HepG2 (cell line): ENCODE results near the gene CHL1. TPM values are rescaled to one million over a fixed set of nuclear protein-coding genes. Genes with fewer than 3 reads are reported as not detected.

Experiments
- ATAC-seq: fragments of 200-7000 bp; cut with Tn5 transposase; 3 replicates; pipeline ENCODE4 v1.9.1; 2020; ENCODE audit warnings: mild to moderate bottlenecking, moderate library complexity
- BruUV-seq: library from RNA; stranded (reverse); fragments of 400-500 nt; replicated peaks from 2 replicates; lab custom pipeline; 2021; lab: Mats Ljungman, UMichigan
- CTCF ChIA-PET: fragments of 300-600 bp; formaldehyde crosslinking; extraction: SDS; loops from one replicate; lab custom pipeline; 2021; ENCODE audit warnings: low total read pairs, inconsistent platforms, low intra/inter-chr PET ratio; lab: Yijun Ruan, JAX
- POLR2A ChIA-PET: fragments of 350-600 bp; sonication (Branson Sonifier 250); formaldehyde crosslinking; loops from one replicate; lab custom pipeline; 2020; ENCODE audit warnings: antibody characterized with exemption, inconsistent platforms; lab: Yijun Ruan, JAX
- DNase-seq: peaks from one replicate; pipeline ENCODE4 v3.0.0-alpha.2; 2015; ENCODE audit warnings: low spot score
- FAIRE-seq: peaks from 3 replicates; lab custom pipeline; 2011; peaks lifted over from hg19 to GRCh38; lab: Jason Lieb, UNC
- H2AFZ ChIP-seq: one replicate; pipeline ENCODE4 v1.6.1; 2011; ENCODE audit warnings: low read length, inconsistent platforms
- H3K27ac ChIP-seq: fragments of 300-600 bp; 3 replicates; pipeline ENCODE4 v1.8.0; 2011; ENCODE audit warnings: mixed run types, mild to moderate bottlenecking, mixed read lengths, low read length, inconsistent platforms; ENCODE audit not compliant: insufficient read depth; ENCODE audit errors: extremely low read length
- H3K27me3 ChIP-seq, 2 experiments: fragments of 200-600 bp in 1 of 2; 2 replicates in 1 of 2; 3 replicates in 1 of 2; pipeline versions ENCODE4 v1.6.0 to v1.8.0; 2011; ENCODE audit warnings: low read length in 2 of 2, mild to moderate bottlenecking in 2 of 2, moderate library complexity in 2 of 2, inconsistent platforms in 1 of 2; ENCODE audit not compliant: insufficient read depth in 2 of 2, control insufficient read depth in 1 of 2
- H3K36me3 ChIP-seq, 2 experiments: fragments of 200-600 bp in 1 of 2; replicated peaks in 1 of 2; 2 replicates in 1 of 2; 3 replicates in 1 of 2; pipeline versions ENCODE4 v1.5.1 to v1.8.0; 2011; ENCODE audit warnings: low read length in 2 of 2, inconsistent platforms in 1 of 2; ENCODE audit not compliant: insufficient read depth in 2 of 2, control insufficient read depth in 1 of 2
- H3K4me1 ChIP-seq: 2 replicates; pipeline ENCODE4 v1.5.1; 2012; ENCODE audit warnings: low read length, inconsistent platforms; ENCODE audit not compliant: insufficient read depth
- H3K4me2 ChIP-seq: 2 replicates; pipeline ENCODE4 v1.6.0; 2011; ENCODE audit warnings: low read depth, low read length, inconsistent platforms
- H3K4me3 ChIP-seq, 3 experiments: fragments of 200-600 bp in 1 of 3; sonication (generic), shearing (Covaris generic) in 1 of 3; replicated peaks in 1 of 3; 2 replicates each; pipeline ENCODE4 v1.5.1; 2011 to 2016; ENCODE audit warnings: low read length in 3 of 3, inconsistent platforms in 2 of 3, low read depth in 2 of 3, mild to moderate bottlenecking in 2 of 3, control low read depth in 1 of 3, mixed read lengths in 1 of 3; ENCODE audit not compliant: insufficient read depth in 1 of 3
- H3K79me2 ChIP-seq: one replicate; pipeline ENCODE4 v1.6.1; 2011; ENCODE audit warnings: low read length, inconsistent platforms; ENCODE audit not compliant: insufficient read depth
- H3K9ac ChIP-seq: 2 replicates; pipeline ENCODE4 v1.6.0; 2011; ENCODE audit warnings: mild to moderate bottlenecking, low read depth, low read length, inconsistent platforms; ENCODE audit not compliant: insufficient read depth
- H3K9me3 ChIP-seq: 2 replicates; pipeline ENCODE4 v1.5.1; 2012; ENCODE audit warnings: mild to moderate bottlenecking, low read length
- H4K20me1 ChIP-seq: 2 replicates; pipeline ENCODE4 v1.6.0; 2011; ENCODE audit warnings: inconsistent platforms, mild to moderate bottlenecking, low read length, moderate library complexity; ENCODE audit not compliant: insufficient read depth
- CENPX ChIP-seq: sonication (generic); formaldehyde crosslinking; IDR thresholded peaks from 2 replicates; pipeline ENCODE4 v1.9.0; 2021; ENCODE audit warnings: mild to moderate bottlenecking, missing genetic modification reagents, moderate library complexity
- KLF15 ChIP-seq: sonication (generic); formaldehyde crosslinking; IDR thresholded peaks from 2 replicates; pipeline ENCODE4 v1.8.1; 2023; ENCODE audit warnings: borderline replicate concordance, mild to moderate bottlenecking, inconsistent platforms, missing genetic modification reagents, mixed read lengths
- MAF1 ChIP-seq: sonication (generic); formaldehyde crosslinking; IDR thresholded peaks from 2 replicates; pipeline ENCODE4 v1.5.0; 2020; ENCODE audit warnings: missing genetic modification reagents, borderline replicate concordance
- MEF2D ChIP-seq: sonication (generic); formaldehyde crosslinking; IDR thresholded peaks from 2 replicates; pipeline ENCODE4 v1.5.1; 2020; ENCODE audit warnings: mild to moderate bottlenecking, missing genetic modification reagents
- NCOA5 ChIP-seq: sonication (generic); formaldehyde crosslinking; IDR thresholded peaks from 2 replicates; pipeline ENCODE4 v1.4.0; 2020; ENCODE audit warnings: missing genetic modification reagents
- PCBP2 ChIP-seq: fragments of 200-400 bp; formaldehyde crosslinking; optimal IDR thresholded peaks from 2 replicates; pipeline ENCODE3; 2018; ENCODE audit warnings: low read length, low read depth; ENCODE audit not compliant: poor library complexity, severe bottlenecking
- RCOR2 ChIP-seq: IDR thresholded peaks from 2 replicates; pipeline ENCODE4 v1.6.1; 2016; ENCODE audit warnings: missing biosample characterization, missing genetic modification reagents
- SNAI1 ChIP-seq: sonication (generic); formaldehyde crosslinking; IDR thresholded peaks from 2 replicates; pipeline ENCODE4 v1.5.0; 2020; ENCODE audit warnings: mild to moderate bottlenecking, missing genetic modification reagents, borderline replicate concordance
- TEAD3 ChIP-seq: optimal IDR thresholded peaks from 2 replicates; pipeline ENCODE3; 2016; ENCODE audit warnings: borderline replicate concordance
- ZNF547 ChIP-seq: sonication (generic); formaldehyde crosslinking; IDR thresholded peaks from 2 replicates; pipeline ENCODE4 v1.5.1; 2020; ENCODE audit warnings: mild to moderate bottlenecking, missing genetic modification reagents
- ZNF552 ChIP-seq: sonication (generic); formaldehyde crosslinking; IDR thresholded peaks from 2 replicates; pipeline ENCODE4 v1.9.0; 2022; ENCODE audit warnings: missing genetic modification reagents, mild to moderate bottlenecking, borderline replicate concordance
- ZNF619 ChIP-seq: sonication (generic); formaldehyde crosslinking; IDR thresholded peaks from 2 replicates; pipeline ENCODE4 v1.4.0; 2020; ENCODE audit warnings: mild to moderate bottlenecking, missing genetic modification reagents
- ZNF746 ChIP-seq: sonication (generic); formaldehyde crosslinking; IDR thresholded peaks from 2 replicates; pipeline ENCODE4 v1.8.0; 2022; ENCODE audit warnings: mild to moderate bottlenecking, missing genetic modification reagents
- WGBS: methylation state at CpG from one replicate; pipeline ENCODE4 v1.1.6; 2017; ENCODE audit warnings: low lambda C conversion rate; 5-methylcytosine and 5-hydroxymethylcytosine counted together
- in situ Hi-C: cut with HindIII; loops from 2 replicates; pipeline ENCODE4 v1.10.0; 2017; ENCODE audit warnings: low pct_unique_long_range_greater_than_20kb; ENCODE audit not compliant: extremely low pct_ligation_motif_present
- intact Hi-C: fragments of 100-400 bp; cut with micrococcal nuclease; formaldehyde crosslinking; loops from one replicate; pipeline ENCODE4 v1.10.0; 2022; ENCODE audit not compliant: unreplicated experiment
- polyA plus RNA-seq, 8 experiments: library from polyadenylated mRNA; depleted of rRNA in 3 of 8; stranded (reverse) in 7 of 8; unstranded in 1 of 8; fragments of >200 nt; fragmentation: Illumina TruSeq in 4 of 8; extraction: Trizol in 4 of 8; gene quantifications; 2 replicates each; pipeline versions ENCODE4 v1.2.1 to v1.2.3, GENCODE V29; 2011 to 2016; ENCODE audit warnings: low read depth in 4 of 8, missing spikeins in 1 of 8, mixed read lengths in 1 of 8; ENCODE audit not compliant: insufficient read depth in 1 of 8
- total RNA-seq, 5 experiments: library from RNA; depleted of rRNA; stranded (reverse); fragments of >200 nt; fragmentation: Illumina TruSeq; extraction: Trizol; gene quantifications; 2 replicates each; pipeline ENCODE4 v1.2.3, GENCODE V29; 2016; ENCODE audit warnings: low read depth in 1 of 5
- TF ChIP-seq, protein P1 (sequence below): sonication (generic); formaldehyde crosslinking; IDR thresholded peaks from 2 replicates; pipeline ENCODE4 v1.5.0; 2020; ENCODE audit warnings: mild to moderate bottlenecking, missing genetic modification reagents
- TF ChIP-seq, protein P2 (sequence below): sonication (generic); formaldehyde crosslinking; IDR thresholded peaks from 2 replicates; pipeline ENCODE4 v1.9.0; 2021; ENCODE audit warnings: mild to moderate bottlenecking, missing genetic modification reagents
- TF ChIP-seq, protein P3 (sequence below): sonication (generic); formaldehyde crosslinking; IDR thresholded peaks from 2 replicates; pipeline ENCODE4 v1.5.0; 2020; ENCODE audit warnings: missing genetic modification reagents

The CHL1 gene
- total and polyA plus RNA-seq, 2 of the 13 experiments (the other 11 are each of a cell fraction or from before 2014, with no cell fraction given) = not detected

DNA sequence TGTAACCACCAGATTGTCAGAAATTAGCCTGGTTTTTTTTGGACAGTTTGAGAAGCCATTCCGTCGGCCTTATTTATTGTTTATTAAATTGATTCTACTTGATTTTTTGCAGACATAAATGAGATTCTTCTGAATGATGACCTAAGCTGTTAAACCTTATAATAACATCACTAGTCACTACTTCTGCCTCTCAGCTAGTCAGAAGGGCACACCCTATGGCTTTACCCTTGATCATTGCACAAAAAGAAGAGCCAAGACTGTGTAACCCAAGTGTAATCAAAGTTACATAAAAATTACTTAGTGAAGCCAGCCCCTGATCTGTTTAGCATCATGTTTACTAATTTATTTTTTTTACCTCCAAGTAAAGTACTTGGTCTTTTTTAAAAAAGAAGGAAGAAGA is 64.3 kb downstream of the CHL1 start (continued):
- no peak for TF ChIP-seq NCOA5 (CRISPR knock-in tag)

DNA sequence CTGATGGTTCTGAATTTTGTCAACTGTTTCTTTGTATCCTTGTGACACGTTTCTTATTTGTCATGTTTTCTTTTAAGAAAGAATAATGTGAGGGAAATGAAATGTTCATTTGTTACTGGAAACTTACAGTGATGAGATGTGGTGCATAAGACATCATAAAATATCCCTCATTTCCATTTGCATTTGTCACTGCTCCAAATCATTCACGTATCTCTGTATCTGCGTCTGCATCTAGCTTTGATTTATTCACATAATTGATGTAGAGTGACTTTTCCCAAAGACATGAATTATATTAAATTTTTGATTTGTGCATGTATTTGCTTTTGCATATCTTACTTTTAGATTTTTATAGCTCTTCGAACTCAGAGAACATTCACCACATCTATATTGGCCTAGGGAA is 66.8 kb downstream of the CHL1 start:
- DNase-seq = no peak
- in situ Hi-C loops (no loop called here), intact Hi-C loops (no loop called here)
- H3K4me1 ChIP-seq = peaks cover 25% of the 10 kb centered on the region
- no peaks in the 10 kb centered on the region for H3K9me3 ChIP-seq
- no peak overlapping the region for H3K9ac ChIP-seq
- no TSS peak for BruUV-seq
- FAIRE-seq = no peak
- H3K27me3 ChIP-seq = no peaks in the 10 kb centered on the region; a peak in 1 of 5 replicates
- H4K20me1 ChIP-seq = no peaks in the 10 kb centered on the region
- CTCF ChIA-PET = no interaction called here
- H3K4me3 ChIP-seq = no peak overlapping the region
- H3K27ac ChIP-seq = no peak overlapping the region
- no peak for ATAC-seq
- no peak overlapping the region for H3K4me2 ChIP-seq
- H3K36me3 ChIP-seq = no peaks in the 10 kb centered on the region
- H2AFZ ChIP-seq = no peak overlapping the region
- no peaks in the 10 kb centered on the region for H3K79me2 ChIP-seq
- POLR2A ChIA-PET = no interaction called here
- WGBS = 93% methylated on average over 4 of the region's 4 CpGs
- TF ChIP-seq ZNF552 (CRISPR knock-in tag) (no peak), TEAD3 (CRISPR knock-in tag) (no peak), SNAI1 (CRISPR knock-in tag) (no peak), MEF2D (CRISPR knock-in tag) (no peak), PCBP2 (no peak), ZNF619 (CRISPR knock-in tag) (no peak), ZNF547 (no peak), CENPX (CRISPR knock-in tag) (no peak), KLF15 (CRISPR knock-in tag) (no peak), MAF1 (no peak), ZNF746 (CRISPR knock-in tag) (no peak), RCOR2 (CRISPR knock-in tag) (no peak)
- TF ChIP-seq, protein P1, sequence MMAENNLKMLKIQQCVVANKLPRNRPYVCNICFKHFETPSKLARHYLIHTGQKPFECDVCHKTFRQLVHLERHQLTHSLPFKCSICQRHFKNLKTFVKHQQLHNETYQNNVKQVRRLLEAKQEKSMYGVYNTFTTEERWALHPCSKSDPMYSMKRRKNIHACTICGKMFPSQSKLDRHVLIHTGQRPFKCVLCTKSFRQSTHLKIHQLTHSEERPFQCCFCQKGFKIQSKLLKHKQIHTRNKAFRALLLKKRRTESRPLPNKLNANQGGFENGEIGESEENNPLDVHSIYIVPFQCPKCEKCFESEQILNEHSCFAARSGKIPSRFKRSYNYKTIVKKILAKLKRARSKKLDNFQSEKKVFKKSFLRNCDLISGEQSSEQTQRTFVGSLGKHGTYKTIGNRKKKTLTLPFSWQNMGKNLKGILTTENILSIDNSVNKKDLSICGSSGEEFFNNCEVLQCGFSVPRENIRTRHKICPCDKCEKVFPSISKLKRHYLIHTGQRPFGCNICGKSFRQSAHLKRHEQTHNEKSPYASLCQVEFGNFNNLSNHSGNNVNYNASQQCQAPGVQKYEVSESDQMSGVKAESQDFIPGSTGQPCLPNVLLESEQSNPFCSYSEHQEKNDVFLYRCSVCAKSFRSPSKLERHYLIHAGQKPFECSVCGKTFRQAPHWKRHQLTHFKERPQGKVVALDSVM (CRISPR knock-in tag) = no peak
- TF ChIP-seq, protein P2, sequence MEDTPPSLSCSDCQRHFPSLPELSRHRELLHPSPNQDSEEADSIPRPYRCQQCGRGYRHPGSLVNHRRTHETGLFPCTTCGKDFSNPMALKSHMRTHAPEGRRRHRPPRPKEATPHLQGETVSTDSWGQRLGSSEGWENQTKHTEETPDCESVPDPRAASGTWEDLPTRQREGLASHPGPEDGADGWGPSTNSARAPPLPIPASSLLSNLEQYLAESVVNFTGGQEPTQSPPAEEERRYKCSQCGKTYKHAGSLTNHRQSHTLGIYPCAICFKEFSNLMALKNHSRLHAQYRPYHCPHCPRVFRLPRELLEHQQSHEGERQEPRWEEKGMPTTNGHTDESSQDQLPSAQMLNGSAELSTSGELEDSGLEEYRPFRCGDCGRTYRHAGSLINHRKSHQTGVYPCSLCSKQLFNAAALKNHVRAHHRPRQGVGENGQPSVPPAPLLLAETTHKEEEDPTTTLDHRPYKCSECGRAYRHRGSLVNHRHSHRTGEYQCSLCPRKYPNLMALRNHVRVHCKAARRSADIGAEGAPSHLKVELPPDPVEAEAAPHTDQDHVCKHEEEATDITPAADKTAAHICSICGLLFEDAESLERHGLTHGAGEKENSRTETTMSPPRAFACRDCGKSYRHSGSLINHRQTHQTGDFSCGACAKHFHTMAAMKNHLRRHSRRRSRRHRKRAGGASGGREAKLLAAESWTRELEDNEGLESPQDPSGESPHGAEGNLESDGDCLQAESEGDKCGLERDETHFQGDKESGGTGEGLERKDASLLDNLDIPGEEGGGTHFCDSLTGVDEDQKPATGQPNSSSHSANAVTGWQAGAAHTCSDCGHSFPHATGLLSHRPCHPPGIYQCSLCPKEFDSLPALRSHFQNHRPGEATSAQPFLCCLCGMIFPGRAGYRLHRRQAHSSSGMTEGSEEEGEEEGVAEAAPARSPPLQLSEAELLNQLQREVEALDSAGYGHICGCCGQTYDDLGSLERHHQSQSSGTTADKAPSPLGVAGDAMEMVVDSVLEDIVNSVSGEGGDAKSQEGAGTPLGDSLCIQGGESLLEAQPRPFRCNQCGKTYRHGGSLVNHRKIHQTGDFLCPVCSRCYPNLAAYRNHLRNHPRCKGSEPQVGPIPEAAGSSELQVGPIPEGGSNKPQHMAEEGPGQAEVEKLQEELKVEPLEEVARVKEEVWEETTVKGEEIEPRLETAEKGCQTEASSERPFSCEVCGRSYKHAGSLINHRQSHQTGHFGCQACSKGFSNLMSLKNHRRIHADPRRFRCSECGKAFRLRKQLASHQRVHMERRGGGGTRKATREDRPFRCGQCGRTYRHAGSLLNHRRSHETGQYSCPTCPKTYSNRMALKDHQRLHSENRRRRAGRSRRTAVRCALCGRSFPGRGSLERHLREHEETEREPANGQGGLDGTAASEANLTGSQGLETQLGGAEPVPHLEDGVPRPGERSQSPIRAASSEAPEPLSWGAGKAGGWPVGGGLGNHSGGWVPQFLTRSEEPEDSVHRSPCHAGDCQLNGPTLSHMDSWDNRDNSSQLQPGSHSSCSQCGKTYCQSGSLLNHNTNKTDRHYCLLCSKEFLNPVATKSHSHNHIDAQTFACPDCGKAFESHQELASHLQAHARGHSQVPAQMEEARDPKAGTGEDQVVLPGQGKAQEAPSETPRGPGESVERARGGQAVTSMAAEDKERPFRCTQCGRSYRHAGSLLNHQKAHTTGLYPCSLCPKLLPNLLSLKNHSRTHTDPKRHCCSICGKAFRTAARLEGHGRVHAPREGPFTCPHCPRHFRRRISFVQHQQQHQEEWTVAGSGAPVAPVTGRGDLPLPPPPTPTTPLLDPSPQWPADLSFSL (CRISPR knock-in tag) = no peak
- TF ChIP-seq, protein P3, sequence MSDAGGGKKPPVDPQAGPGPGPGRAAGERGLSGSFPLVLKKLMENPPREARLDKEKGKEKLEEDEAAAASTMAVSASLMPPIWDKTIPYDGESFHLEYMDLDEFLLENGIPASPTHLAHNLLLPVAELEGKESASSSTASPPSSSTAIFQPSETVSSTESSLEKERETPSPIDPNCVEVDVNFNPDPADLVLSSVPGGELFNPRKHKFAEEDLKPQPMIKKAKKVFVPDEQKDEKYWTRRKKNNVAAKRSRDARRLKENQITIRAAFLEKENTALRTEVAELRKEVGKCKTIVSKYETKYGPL = no peak
